HG03460 (cell line): ENCODE results near the gene STK24.
"Not testable (repeated sequence)": the region's sequence is repeated elsewhere in the genome, so short reads cannot be mapped to it uniquely, and the experiment has no call there.

ENCODE experiments used
- ATAC-seq: cut with Tn5 transposase; IDR thresholded peaks from one replicate; pipeline ENCODE4 v1.9.1; 2021; ENCODE audit not compliant: unreplicated experiment

STK24 gene

DNA sequence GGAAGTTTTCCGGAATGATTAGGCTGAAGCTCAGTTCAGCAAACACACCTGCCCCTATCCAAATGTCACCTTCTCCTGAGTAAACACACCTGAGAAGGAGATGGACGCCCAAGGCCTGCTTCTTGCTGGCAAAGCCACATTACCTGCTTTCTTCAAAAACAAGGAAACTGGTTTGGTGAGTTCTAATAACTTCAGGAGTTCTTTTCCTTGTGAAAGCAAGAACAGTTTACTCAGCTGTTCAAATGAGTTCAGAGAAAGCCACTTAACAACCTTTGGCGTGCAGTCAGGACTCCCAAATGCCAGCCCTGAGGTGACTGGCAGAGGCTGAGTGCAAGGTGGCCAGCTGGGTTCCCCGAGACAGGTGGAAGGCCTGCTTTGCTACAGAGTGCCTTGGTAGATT is 160.5 kb downstream of the STK24 start:
- no peak for ATAC-seq

DNA sequence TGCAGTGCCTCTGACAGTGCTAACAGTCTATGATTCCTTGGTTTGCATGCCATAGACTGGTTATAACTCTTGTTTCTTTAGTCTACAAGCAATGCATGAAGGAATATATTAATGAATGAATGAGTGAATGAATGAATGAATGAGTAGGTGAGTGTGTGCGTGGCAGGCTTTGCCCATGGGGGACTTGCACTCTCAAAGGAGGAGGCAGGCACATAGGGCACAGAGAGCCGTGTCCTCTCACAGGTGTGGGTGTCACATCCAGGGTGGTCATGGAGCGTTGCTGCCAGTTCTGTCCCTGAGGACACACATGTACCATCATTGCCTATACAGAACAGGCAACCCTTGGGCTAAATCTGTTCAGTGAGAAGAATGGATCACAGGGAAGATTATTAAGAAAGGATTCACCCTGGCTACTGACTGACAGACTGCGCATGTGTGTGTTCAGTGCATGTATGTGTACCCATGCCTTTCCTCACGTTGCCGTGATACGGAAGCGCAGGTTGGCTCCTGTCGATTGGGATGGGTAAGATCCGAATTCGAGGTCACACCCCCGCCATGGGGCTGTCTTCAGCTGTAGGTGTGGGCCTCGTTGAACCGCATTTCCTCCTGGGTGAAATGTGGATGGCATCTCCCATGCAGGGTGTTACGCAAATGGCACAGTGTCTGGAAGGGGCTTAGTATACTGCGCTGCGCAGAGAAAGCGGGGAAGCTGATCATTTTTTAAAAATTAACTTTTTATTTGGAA is 161.4 kb downstream of the STK24 start:
- no peak for ATAC-seq

DNA sequence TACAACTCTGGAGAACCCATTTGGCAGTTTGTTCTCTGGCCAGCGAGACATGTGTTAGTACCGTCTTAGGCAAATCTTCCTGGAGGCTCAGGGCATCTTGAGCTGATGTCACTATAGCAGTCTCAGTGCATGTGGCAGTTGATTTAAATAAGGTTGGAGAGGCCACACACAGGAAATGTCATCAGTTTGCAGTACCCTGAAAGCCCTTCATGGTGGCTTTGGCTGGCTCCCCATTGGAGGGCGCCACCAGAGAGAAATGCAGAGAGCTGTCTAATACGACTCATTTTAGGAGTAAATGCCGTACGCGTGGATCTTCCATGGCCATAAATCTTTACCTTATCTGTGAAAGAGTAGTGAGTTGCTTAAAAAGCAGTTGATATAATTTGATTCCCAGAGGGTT is 163.1 kb downstream of the STK24 start:
- ATAC-seq, result no peak

DNA sequence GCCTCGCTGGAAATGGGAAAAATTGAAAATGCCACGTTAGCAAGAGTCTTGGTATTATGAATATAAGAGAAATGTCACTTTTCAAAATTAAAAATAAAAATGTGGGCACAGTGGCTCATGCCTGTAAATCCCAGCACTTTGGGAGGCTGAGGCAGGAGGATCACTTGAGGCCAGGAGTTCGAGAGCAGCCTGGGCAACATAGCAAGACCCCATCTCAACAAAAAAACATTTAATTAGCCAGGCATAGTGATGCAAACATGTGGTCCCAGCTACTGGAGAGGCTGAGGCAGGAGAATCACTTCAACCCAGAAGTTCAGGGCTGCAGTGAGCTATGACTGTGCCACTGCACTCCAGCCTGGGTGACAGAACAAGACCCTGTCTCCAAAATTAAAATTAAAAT is 163.6 kb downstream of the STK24 start:
- ATAC-seq, result not testable (repeated sequence)

DNA sequence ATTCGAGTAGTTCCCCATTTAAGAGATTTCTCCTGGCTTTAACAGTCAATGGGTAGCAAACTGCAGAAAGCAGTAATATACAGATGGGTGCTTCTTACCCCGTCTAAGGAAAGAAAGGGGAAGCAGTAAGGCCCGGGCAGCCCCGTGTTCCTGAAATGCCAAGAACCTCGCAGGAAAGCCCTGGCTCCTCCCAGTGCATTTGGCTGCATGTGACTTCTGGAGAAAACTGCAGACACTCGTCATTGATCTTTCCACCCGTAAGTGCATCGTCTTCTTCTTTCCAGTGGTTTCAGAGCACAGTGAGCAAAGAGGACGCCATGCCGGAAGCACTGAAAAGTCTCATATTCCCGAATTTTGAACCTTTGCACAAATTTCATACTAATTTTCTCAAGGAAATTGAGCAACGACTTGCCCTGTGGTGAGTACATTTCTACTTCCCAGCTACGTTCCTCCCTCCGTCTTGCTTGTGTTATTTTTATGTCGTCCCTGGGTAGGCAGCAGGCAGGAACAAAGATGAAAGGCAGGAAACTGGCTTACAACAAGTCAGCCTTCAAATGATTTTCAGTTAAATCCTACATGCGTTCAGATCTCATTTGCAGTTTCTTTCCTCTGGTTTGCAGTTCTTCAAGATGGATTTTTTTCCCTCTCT is 165.2 kb downstream of the STK24 start:
- ATAC-seq, result no peak

DNA sequence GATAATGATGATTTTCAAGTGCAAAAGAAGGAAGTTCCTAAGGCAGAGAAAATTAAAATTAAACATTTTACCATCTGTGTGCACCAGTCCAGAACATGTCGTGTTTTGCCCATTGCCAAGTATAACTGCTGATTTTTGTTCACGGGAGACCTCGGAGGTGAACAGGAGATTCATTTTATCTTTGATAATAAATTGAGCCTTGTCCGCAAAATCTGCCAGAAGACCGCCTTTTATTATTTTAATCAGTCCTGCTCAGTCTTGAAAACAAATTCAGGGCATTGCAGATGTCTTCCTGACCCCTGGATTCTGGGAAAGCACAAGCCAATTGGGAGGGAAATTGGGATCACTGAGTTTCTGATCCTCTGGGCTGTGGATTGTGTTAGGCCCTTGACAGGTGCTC is 165.9 kb downstream of the STK24 start:
- ATAC-seq, result no peak

DNA sequence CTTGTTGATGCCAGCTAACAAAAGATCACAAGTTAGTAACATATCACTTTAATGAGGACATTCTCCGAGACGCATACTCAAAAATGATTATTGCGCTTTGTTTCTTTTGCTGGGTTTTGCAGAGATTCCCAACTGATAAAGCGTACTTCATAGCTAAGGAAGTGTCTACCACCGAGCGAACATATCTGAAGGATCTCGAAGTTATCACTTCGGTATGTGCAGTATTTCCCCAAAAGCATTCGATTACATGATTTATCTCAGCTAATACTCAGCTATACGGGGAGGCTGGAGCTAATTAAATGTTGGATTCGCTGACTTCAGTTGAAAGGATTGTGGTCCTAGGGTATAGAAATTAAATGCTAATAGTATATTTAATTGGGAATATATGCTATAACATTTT is 166.3 kb downstream of the STK24 start:
- ATAC-seq, result no peak

DNA sequence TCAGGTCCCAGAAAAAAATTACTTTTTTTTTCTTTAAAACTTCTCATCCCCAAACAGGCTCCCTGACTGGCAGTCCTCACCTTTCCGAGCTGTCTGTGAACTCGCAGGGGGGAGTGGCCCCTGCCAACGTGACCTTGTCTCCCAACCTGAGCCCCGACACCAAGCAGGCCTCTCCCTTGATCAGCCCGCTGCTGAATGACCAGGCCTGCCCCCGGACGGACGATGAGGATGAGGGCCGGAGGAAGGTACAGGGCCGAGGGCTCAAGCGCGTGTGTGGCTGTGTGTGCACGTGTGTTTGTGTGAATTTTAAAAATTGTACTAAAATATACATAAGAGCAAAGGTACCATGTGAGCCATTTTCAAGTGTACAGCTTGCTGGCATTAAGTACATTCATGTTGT is 167.6 kb downstream of the STK24 start:
- no peak for ATAC-seq

DNA sequence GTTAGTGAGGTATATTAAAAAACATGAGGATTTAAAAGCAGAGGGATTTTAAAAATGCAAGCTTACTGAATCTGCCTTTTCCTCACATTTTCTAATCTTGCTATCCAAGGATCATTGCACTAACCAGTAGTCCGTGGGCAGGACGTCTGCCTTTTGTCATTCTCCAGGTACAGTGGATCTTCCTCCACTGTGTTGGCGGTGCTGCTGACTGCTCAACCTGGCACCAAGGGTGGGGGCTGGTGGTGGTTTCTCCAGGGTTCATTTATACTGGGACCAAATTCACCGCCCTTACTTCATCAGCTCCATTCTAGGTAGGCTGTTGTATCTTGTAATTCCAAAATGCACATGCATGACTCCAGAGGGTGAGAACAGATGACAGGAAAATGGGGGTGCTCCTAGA is 169.3 kb downstream of the STK24 start:
- no peak for ATAC-seq

DNA sequence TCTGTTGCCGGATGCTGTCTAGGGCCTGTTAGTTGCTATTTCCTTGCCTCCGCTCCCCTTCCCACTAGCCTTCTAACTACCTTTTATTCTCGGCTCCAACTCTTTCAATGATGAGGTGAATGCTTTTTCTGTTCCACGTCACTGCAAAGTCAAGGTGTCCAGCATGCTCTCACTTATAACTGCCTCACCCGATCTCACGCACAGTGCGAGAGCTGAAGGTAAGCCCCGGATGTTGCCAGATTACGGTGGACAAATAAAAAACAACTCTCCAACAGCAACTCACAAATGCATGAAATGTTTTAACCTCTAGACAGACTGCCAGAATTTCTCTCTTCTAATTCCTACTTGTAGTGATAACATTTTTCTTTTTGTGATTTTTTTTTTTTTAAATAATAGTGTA is 169.9 kb downstream of the STK24 start:
- ATAC-seq, result no peak

DNA sequence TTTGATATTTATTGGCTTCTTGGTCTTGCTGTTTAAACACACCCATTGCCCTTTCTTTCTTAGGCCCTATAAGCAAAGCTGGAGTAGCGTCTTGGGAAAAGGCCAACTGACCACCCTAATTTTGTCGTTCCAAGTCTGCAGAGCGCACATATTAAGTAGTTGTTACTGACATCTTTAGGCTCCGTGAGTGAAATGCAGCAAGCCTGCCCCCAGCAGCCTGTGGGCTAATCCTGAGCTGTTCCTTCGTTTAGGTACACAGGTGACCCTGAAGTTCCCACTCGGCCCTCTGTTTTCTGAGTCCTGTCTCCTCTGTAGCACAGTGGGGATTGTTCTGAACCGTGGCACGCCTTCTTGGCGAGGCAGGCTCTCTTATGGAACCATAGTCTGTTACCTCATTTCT is 170.5 kb downstream of the STK24 start:
- no peak for ATAC-seq

DNA sequence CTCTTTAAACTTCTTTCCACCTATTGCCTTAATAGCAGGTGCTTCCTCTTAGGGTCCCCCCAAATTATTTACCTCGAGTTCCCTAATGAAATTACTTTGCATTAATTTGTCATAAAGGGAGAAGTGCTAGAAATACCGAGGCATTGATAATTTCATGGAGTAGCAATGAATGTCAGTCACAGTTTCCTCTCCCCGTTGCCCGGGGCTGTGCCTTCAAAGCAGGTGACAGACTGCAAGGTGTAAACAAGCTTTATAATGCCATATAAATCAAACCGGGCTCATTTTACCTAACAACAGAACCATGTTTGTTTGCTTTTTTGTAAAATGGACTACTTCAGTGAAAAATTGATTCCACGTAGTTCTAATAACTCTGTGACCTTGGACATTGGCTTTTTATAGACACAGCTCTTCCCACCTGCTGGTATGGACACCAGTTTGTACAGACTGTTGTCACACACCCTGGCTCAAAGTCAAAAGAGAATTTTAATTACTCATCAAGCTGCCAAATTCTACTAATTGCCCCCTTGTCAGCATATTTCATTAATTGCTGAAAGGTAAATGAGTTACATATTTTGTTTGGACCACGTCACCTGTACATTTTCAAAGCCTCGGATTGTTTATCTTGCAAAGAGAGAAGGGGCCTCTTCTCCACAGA is 171.1 kb downstream of the STK24 start:
- ATAC-seq, result no peak

DNA sequence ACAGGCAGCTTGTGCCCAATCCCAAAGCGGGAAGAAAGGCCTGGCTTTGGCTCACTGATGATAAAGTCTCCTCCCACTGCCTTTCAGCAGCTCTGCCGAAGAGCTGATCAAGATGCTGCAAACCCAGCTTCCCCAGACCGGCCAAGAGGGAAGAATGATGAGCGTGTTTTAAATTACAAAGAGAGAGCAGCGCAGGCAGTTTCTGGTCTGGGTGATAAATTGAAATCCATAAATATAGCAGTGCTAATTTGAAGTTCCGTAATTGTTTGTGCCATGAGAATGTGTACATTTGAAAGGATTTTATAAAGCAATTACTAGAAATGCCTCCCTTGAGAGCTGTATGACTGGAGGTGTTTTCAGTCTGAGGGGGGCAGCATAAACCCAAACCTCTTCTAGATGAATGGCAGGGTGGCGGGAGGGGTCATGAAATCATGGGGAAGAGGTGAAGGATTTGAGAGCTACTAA is 171.8 kb downstream of the STK24 start:
- ATAC-seq, result no peak

DNA sequence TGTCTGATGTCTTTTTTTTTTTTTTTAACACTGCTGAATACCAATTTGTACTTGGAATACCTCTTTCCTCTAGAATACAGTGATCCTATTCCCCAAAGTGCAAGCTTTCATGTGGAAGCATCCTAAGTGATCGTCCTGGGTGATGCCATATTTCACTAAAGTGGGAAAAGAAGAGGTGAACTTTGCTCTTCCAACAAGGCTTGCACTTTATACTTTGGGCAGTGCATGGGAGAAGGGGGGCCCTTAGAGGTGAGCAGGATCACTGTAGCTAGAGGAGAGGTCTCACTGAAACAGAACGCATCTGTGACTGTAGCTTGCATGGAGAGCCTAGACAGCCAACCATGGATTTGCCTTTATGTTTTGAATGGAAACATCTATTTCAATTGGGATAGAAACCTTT is 173.8 kb downstream of the STK24 start:
- no peak for ATAC-seq

DNA sequence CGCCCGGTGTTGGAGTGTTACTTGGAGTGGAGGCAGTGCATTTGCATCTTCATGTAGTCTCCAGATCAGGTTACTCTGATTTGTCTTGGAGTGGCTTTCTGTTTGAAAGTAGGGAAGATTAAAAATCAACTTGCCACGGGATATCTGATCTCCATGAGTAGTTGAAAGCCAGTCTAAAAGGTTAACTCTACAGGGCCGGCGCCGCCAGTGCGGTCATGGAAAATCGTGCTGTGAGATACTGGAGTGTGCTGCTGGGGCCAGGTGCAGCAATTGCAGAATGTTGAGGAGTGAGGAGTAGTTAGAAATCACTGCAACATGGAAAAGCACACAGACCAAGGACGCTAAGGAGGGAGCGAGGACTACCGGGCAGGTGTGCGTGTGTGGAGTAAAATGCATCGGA is 175.0 kb downstream of the STK24 start:
- ATAC-seq, result no peak

DNA sequence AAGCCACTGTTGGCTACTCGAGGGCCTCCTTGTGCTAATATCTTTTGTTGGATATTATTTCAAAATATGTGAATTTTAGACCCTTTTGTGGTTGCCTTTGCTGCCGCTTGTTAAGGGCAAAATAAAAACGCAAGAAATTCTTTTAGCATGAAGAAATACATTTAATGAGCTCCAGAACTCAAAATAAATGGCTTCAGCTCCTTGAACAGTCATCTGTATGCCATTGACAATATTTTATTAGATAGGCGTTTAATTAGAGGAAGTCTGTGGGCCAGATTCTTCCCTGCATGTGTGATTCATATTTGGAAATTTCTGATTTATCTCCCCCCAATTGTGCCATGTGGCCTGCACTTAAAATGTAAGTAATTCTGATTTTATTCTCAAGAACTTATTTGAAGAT is 177.2 kb downstream of the STK24 start:
- no peak for ATAC-seq

DNA sequence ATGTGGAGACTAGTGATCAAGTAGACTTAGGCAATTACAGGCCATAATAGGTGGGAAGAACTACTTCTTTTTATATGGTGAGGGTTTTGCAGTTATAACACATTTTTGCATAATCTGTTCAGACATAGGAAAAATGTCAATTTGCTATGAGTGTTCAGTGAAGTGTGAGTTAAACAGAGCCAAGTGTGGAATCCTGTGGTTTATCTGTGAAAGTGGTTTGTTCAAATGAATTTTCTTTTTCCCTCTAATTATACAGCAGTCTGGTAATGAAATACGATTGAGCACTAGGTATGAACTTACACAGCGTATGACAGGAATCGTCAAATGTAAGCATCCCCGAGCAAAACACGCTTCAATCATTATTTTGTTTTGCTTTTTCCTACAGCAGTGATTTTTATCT is 178.3 kb downstream of the STK24 start:
- ATAC-seq, result no peak

DNA sequence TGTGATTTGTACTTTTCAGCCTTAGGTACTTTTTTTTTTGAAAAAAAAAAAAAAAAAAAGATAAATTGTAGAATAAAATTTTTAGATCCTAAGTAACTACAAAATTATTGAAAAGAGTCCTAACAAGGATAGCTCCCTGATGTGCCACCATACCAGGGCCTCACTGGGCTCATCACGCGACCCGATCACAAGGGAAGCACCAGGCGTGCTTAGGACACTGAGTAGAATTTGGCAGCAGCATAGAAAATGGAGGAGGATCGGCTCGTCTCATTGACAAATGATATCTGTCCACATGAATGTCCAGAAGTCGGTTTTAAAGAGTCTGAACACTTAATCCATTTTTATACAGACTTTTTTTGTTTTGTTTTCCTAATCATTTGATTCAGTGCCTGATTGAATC is 179.0 kb downstream of the STK24 start:
- ATAC-seq, result no peak

DNA sequence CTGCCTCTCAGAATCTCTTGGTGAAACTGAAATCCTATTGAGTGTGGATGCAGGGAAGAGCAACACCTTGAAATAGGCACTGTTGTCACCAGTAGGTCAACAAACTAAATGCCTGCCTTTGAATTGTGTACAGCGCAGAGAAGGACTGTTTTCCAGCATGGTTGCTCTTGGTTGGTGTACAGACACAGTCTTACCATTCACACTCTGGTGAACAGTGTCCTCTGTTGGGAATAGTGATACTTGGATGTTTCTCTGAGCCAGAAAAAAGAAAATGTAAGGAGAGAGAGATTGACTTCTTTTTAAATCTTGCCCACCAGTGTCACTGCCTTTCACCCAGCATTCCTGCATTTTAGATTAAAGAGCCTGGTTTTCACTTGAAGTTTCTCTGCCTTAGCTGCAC is 179.7 kb downstream of the STK24 start:
- ATAC-seq, result no peak

DNA sequence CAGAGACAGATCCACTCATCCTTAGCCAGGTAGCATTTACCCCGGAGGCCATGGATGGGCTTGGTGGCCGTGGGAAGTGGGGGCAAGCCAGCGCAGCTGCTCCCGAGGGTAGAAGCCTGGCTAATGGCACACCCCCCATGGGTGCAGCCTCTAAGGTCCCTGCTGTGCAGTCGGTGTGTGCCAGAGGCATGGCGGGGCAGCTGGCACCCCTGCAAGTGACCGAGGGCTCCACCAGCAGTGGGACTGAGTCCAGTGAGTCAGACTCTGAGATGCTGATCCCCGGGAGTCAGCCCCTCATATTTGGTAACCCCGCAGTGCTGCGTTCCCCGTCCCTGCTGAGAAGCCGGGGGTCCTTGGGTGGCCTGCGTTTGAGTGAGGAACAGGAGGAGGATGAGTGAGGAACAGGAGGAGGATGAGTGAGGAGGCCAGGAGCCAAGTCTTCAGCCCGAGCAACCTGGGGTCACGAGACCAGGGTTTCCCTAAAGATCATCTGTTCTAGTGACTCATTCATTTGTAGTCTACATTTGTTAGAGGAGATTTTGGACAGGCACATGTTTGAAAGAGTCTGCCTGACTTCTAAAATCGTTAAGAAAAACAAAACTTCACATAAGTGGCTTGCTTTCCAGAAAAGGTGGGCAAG is 180.7 kb downstream of the STK24 start:
- no peak for ATAC-seq
